NB4 (cell line): ENCODE measurements around the gene KLF17.

Source experiments
- CTCF ChIP-seq: IDR thresholded peaks from one replicate; pipeline ENCODE4 v1.5.1; 2012; ENCODE audit warnings: low read depth, low read length
- MYC ChIP-seq: IDR thresholded peaks from 2 replicates; pipeline ENCODE4 v1.6.1; 2011; ENCODE audit warnings: low read depth, low read length
- POLR2A ChIP-seq: IDR thresholded peaks from 2 replicates; pipeline ENCODE4 v1.6.1; 2011; ENCODE audit warnings: mild to moderate bottlenecking; ENCODE audit not compliant: insufficient read length; ENCODE audit errors: extremely low read depth

- no peak for TF ChIP-seq CTCF
- TF ChIP-seq POLR2A = no peak
- TF ChIP-seq MYC = no peak
Observed at GRCh38 chr1:44151808-44152207, 33.2 kb downstream of the KLF17 start.
